K562 (cell line): ENCODE data around the gene PHF20. TPM values are rescaled to one million over a fixed set of nuclear protein-coding genes. Genes with fewer than 3 reads are reported as not detected.

ENCODE experiments used
- AFF1 ChIP-seq, 2 experiments: fragments of 450-650 bp; IDR thresholded peaks; 2 replicates each; pipeline ENCODE4 v1.6.1; 2018; ENCODE audit warnings: mild to moderate bottlenecking in 2 of 2, low read depth in 1 of 2; ENCODE audit not compliant: partially characterized antibody in 2 of 2
- CBFA2T2 ChIP-seq: fragments of 450-650 bp; conservative IDR thresholded peaks from 2 replicates; pipeline ENCODE4 v1.6.1; 2017; ENCODE audit warnings: mild to moderate bottlenecking
- HDAC1 ChIP-seq, 2 experiments: fragments of 450-650 bp; IDR thresholded peaks; 2 replicates each; pipeline ENCODE4 v1.6.1; 2016 to 2017; ENCODE audit warnings: inconsistent platforms in 1 of 2, mild to moderate bottlenecking in 1 of 2, moderate library complexity in 1 of 2
- HDAC3 ChIP-seq: fragments of 450-650 bp; IDR thresholded peaks from 2 replicates; pipeline ENCODE4 v1.6.1; 2018; ENCODE audit warnings: borderline replicate concordance, mild to moderate bottlenecking, moderate library complexity; ENCODE audit not compliant: partially characterized antibody
- HMBOX1 ChIP-seq: sonication (generic); IDR thresholded peaks from 2 replicates; pipeline ENCODE4 v1.6.1; 2016
- JUND ChIP-seq, 2 experiments: IDR thresholded peaks; 2 replicates in 1 of 2; 3 replicates in 1 of 2; pipeline ENCODE4 v1.6.1; 2011; ENCODE audit warnings: borderline replicate concordance in 2 of 2, low read depth in 2 of 2, low read length in 2 of 2, improper control_type of control experiment in 1 of 2, missing biosample characterization in 1 of 2, missing genetic modification characterization in 1 of 2, missing genetic modification reagents in 1 of 2
- PHF20 ChIP-seq: fragments of 450-650 bp; IDR thresholded peaks from 2 replicates; pipeline ENCODE4 v1.6.1; 2018; ENCODE audit not compliant: partially characterized antibody
- THRAP3 ChIP-seq: fragments of 450-650 bp; IDR thresholded peaks from 2 replicates; pipeline ENCODE4 v1.6.1; 2016; ENCODE audit warnings: mild to moderate bottlenecking, inconsistent platforms, borderline replicate concordance
- ZBTB11 ChIP-seq, 3 experiments: fragments of 200-800 bp in 1 of 3; fragments of 250-450 bp in 1 of 3; fragments of 450-650 bp in 1 of 3; sonication (Bioruptor Pico) in 1 of 3; sonication (Bioruptor generic) in 1 of 3; formaldehyde crosslinking in 1 of 3; IDR thresholded peaks; 2 replicates each; pipeline versions ENCODE4 v1.6.1 to v1.8.0; 2016 to 2022; ENCODE audit warnings: mild to moderate bottlenecking in 2 of 3, missing genetic modification characterization in 2 of 3, missing compliant biosample characterization in 1 of 3, moderate library complexity in 1 of 3
- ZEB2 ChIP-seq: fragments of 450-650 bp; IDR thresholded peaks from 2 replicates; pipeline ENCODE4 v1.6.1; 2016
- ZFX ChIP-seq: sonication (generic); formaldehyde crosslinking; IDR thresholded peaks from 2 replicates; pipeline ENCODE4 v1.8.0; 2022; ENCODE audit warnings: mild to moderate bottlenecking, missing genetic modification reagents, moderate library complexity
- ZNF239 ChIP-seq: fragments of 250-450 bp; sonication (Bioruptor Pico); IDR thresholded peaks from 2 replicates; pipeline ENCODE4 v1.4.0; 2020; ENCODE audit warnings: mild to moderate bottlenecking
- polyA plus RNA-seq, 8 experiments: library from polyadenylated mRNA; depleted of rRNA in 4 of 8; stranded (reverse) in 5 of 8; unstranded in 3 of 8; fragments of >200 nt; fragmentation: Nextera tagmentation in 2 of 8; fragmentation: Illumina TruSeq in 1 of 8; extraction: Ambion mirVana in 2 of 8; extraction: Trizol in 1 of 8; gene quantifications; 2 replicates each; pipeline versions ENCODE4 v1.2.1 to v1.2.3, GENCODE V29; 2011 to 2014; ENCODE audit warnings: inconsistent platforms in 1 of 8, missing spikeins in 1 of 8
- total RNA-seq, 7 experiments: library from RNA; depleted of rRNA in 6 of 7; stranded (reverse); fragments of >200 nt in 6 of 7; fragmentation: Illumina TruSeq in 2 of 7; extraction: Trizol in 2 of 7; gene quantifications; 2 replicates each; pipeline versions ENCODE4 v1.2.1 to v1.2.3, GENCODE V29; 2011 to 2021; ENCODE audit warnings: low replicate concordance in 1 of 7

Gene PHF20
- total and polyA plus RNA-seq, 9 of the 15 experiments (the other 6 are each of a cell fraction or from before 2014, with no cell fraction given), result 49.9 to 196 (median 70.7) TPM

GRCh38 chr20:35903843-35904242 is 132.0 kb downstream of the PHF20 start (continued):
- peak; percentile 64 for TF ChIP-seq HMBOX1
- no peak for TF ChIP-seq HDAC1 (IDR thresholded peaks at IDR 0.05)
- TF ChIP-seq PHF20, result no peak
- no peak for TF ChIP-seq AFF1 (IDR thresholded peaks at IDR 0.05; ENCODE audit: low read depth in 1 of 2, partially characterized antibody in 2 of 2)
- no peak for TF ChIP-seq ZNF239 (CRISPR knock-in tag)
- no peak; the same call in 1 of the 2 replicates for TF ChIP-seq CBFA2T2
- TF ChIP-seq THRAP3, result no peak
- no peak for TF ChIP-seq ZFX
- TF ChIP-seq ZEB2, result no peak
- TF ChIP-seq JUND (IDR thresholded peaks at IDR 0.05; ENCODE audit: borderline replicate concordance, low read depth, low read length), result peak; percentile 22; the same call in 1 of the 2 replicates
- TF ChIP-seq JUND (tag; IDR thresholded peaks at IDR 0.05; ENCODE audit: borderline replicate concordance, low read depth, low read length), result no peak
- no peak for TF ChIP-seq HDAC3
- peak in 1 of 3 experiments; percentile 58; a peak in 1 of 6 replicates for TF ChIP-seq ZBTB11 (CRISPR knock-in tag; IDR thresholded peaks at IDR 0.05)
